ENCODE data around the gene GRPEL1. TPM values are rescaled to one million over a fixed set of nuclear protein-coding genes. Genes with fewer than 3 reads are reported as not detected.

Gene GRPEL1
- total and polyA plus RNA-seq, 4 donors, result 9.8 to 98.1 (median 40.2) TPM

DNA sequence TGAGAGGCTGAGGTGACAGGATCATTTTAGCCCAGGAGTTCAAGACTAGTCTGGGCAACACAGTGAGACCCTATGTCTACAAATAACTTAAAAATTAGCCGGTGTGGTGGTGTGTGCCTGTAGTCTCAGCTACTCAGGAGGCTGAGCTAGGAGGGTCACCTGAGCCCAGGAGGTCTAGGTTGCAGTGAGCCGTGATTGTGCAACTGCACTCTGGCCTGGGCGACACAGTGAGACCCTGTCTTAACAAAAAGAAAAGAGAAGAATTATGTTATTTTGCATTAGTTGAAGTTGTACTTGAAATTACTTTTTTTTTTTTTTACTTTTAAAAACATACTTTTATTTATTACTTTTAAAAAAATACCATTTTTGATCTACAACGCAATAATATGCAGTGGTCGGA is 46.5 kb downstream of the GRPEL1 start:
- Histone ChIP-seq H3K27ac (ENCODE audit: low read depth in 1 of 2, low read length in 2 of 2) (no peak overlapping the region), H3K27me3 (ENCODE audit: control insufficient read depth in 4 of 4, insufficient read depth in 4 of 4, low read length in 3 of 4) (no peaks in the 10 kb centered on the region), H3K9ac (ENCODE audit: low read depth in 1 of 2, low read length in 2 of 2) (no peak overlapping the region), H3K4me1 (ENCODE audit: control insufficient read depth in 4 of 4, insufficient read depth in 4 of 4, low read length in 3 of 4) (peaks cover 0 to 10% (median 1%) of the 10 kb centered on the region in 4 donors), H3K9me3 (ENCODE audit: control insufficient read depth in 4 of 4, low read length in 3 of 4) (no peaks in the 10 kb centered on the region), H3K36me3 (ENCODE audit: control insufficient read depth in 4 of 4, insufficient read depth in 3 of 4, low read depth in 1 of 4, low read length in 3 of 4) (peaks cover 1 to 32% (median 18%) of the 10 kb centered on the region in 4 donors), H3K4me3 (ENCODE audit: low read depth in 1 of 3, low read length in 3 of 3) (no peak overlapping the region)
- no peak for DNase-seq (ENCODE audit: low spot score)
- TF ChIP-seq, protein P1, sequence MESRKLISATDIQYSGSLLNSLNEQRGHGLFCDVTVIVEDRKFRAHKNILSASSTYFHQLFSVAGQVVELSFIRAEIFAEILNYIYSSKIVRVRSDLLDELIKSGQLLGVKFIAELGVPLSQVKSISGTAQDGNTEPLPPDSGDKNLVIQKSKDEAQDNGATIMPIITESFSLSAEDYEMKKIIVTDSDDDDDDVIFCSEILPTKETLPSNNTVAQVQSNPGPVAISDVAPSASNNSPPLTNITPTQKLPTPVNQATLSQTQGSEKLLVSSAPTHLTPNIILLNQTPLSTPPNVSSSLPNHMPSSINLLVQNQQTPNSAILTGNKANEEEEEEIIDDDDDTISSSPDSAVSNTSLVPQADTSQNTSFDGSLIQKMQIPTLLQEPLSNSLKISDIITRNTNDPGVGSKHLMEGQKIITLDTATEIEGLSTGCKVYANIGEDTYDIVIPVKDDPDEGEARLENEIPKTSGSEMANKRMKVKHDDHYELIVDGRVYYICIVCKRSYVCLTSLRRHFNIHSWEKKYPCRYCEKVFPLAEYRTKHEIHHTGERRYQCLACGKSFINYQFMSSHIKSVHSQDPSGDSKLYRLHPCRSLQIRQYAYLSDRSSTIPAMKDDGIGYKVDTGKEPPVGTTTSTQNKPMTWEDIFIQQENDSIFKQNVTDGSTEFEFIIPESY (IDR thresholded peaks at IDR 0.05), result no peak
- TF ChIP-seq NR2F2 (IDR thresholded peaks at IDR 0.05), result no peak
- no peak for TF ChIP-seq GABPA (IDR thresholded peaks at IDR 0.05 in 1 of 2, conservative IDR thresholded peaks at IDR 0.05 in 1 of 2)
- TF ChIP-seq RAD21 (IDR thresholded peaks at IDR 0.05), result no peak
- TF ChIP-seq FOXA2 (IDR thresholded peaks at IDR 0.05), result no peak
- no peak for TF ChIP-seq EGR1 (IDR thresholded peaks at IDR 0.05; ENCODE audit: low read depth in 2 of 2)
- no peak for TF ChIP-seq MAX (IDR thresholded peaks at IDR 0.05)
- TF ChIP-seq HNF4G (IDR thresholded peaks at IDR 0.05), result no peak
- no peak for TF ChIP-seq JUND (IDR thresholded peaks at IDR 0.05)
- TF ChIP-seq RXRA (IDR thresholded peaks at IDR 0.05), result no peak
- no peak for TF ChIP-seq YY1 (IDR thresholded peaks at IDR 0.05)
- TF ChIP-seq, protein P2, sequence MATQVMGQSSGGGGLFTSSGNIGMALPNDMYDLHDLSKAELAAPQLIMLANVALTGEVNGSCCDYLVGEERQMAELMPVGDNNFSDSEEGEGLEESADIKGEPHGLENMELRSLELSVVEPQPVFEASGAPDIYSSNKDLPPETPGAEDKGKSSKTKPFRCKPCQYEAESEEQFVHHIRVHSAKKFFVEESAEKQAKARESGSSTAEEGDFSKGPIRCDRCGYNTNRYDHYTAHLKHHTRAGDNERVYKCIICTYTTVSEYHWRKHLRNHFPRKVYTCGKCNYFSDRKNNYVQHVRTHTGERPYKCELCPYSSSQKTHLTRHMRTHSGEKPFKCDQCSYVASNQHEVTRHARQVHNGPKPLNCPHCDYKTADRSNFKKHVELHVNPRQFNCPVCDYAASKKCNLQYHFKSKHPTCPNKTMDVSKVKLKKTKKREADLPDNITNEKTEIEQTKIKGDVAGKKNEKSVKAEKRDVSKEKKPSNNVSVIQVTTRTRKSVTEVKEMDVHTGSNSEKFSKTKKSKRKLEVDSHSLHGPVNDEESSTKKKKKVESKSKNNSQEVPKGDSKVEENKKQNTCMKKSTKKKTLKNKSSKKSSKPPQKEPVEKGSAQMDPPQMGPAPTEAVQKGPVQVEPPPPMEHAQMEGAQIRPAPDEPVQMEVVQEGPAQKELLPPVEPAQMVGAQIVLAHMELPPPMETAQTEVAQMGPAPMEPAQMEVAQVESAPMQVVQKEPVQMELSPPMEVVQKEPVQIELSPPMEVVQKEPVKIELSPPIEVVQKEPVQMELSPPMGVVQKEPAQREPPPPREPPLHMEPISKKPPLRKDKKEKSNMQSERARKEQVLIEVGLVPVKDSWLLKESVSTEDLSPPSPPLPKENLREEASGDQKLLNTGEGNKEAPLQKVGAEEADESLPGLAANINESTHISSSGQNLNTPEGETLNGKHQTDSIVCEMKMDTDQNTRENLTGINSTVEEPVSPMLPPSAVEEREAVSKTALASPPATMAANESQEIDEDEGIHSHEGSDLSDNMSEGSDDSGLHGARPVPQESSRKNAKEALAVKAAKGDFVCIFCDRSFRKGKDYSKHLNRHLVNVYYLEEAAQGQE (IDR thresholded peaks at IDR 0.05), result no peak
- no peak for TF ChIP-seq SP1 (IDR thresholded peaks at IDR 0.05)
- TF ChIP-seq ATF3 (IDR thresholded peaks at IDR 0.05), result no peak
- TF ChIP-seq, protein P3, sequence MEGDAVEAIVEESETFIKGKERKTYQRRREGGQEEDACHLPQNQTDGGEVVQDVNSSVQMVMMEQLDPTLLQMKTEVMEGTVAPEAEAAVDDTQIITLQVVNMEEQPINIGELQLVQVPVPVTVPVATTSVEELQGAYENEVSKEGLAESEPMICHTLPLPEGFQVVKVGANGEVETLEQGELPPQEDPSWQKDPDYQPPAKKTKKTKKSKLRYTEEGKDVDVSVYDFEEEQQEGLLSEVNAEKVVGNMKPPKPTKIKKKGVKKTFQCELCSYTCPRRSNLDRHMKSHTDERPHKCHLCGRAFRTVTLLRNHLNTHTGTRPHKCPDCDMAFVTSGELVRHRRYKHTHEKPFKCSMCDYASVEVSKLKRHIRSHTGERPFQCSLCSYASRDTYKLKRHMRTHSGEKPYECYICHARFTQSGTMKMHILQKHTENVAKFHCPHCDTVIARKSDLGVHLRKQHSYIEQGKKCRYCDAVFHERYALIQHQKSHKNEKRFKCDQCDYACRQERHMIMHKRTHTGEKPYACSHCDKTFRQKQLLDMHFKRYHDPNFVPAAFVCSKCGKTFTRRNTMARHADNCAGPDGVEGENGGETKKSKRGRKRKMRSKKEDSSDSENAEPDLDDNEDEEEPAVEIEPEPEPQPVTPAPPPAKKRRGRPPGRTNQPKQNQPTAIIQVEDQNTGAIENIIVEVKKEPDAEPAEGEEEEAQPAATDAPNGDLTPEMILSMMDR (IDR thresholded peaks at IDR 0.05; ENCODE audit: low read depth, low read length, missing input control), result no peak
- TF ChIP-seq HNF4A (conservative IDR thresholded peaks at IDR 0.05), result no peak
- TF ChIP-seq TAF1 (conservative IDR thresholded peaks at IDR 0.05), result no peak
- TF ChIP-seq FOXA1 (IDR thresholded peaks at IDR 0.05), result no peak
- 74% methylated on average over 5 of the region's 5 CpGs for WGBS
